NT2/D1 (cell line): ENCODE measurements around the gene UIMC1.

Experiments used
- SUZ12 ChIP-seq: IDR thresholded peaks from 2 replicates; pipeline ENCODE4 v1.6.1; 2011; ENCODE audit not compliant: insufficient read length, insufficient read depth; ENCODE audit errors: extremely low read depth
- YY1 ChIP-seq: IDR thresholded peaks from 2 replicates; pipeline ENCODE4 v1.6.1; 2011; ENCODE audit not compliant: insufficient read length, insufficient read depth

- TF ChIP-seq YY1 (no peak), SUZ12 (no peak)
Measured at GRCh38 chr5:176887252-176887849, 119.2 kb downstream of the UIMC1 start.
